Endothelial cell of umbilical vein (primary cell): Measurements from ENCODE around the gene GLYATL1. TPM values are rescaled to one million over a fixed set of nuclear protein-coding genes. Genes with fewer than 3 reads are reported as not detected.

Experiments
- BruUV-seq: library from RNA; stranded (reverse); fragments of 400-500 nt; replicated peaks from 2 replicates; lab custom pipeline; 2021; lab: Mats Ljungman, UMichigan
- CTCF ChIA-PET: fragments of 300-600, 350-600 bp; sonication (Branson Sonifier 250); formaldehyde crosslinking; loops from one replicate; lab custom pipeline; 2021; ENCODE audit warnings: antibody characterized with exemption, inconsistent platforms; lab: Charles Lee
- POLR2A ChIA-PET: fragments of 300-600, 350-600 bp; sonication (Branson Sonifier 250); formaldehyde crosslinking; loops from one replicate; lab custom pipeline; 2021; ENCODE audit warnings: antibody characterized with exemption, inconsistent platforms; lab: Charles Lee
- DNase-seq: peaks from one replicate; pipeline ENCODE4 v3.0.0-alpha.2; 2011; ENCODE audit warnings: low read depth, low spot score
- FAIRE-seq: peaks from 2 replicates; lab custom pipeline; 2011; peaks lifted over from hg19 to GRCh38; lab: Jason Lieb, UNC
- H2AFZ ChIP-seq: 2 replicates; pipeline ENCODE4 v1.6.0; 2012; ENCODE audit warnings: low read depth, low read length, control low read depth, inconsistent platforms
- H3K27ac ChIP-seq: 2 replicates; pipeline ENCODE4 v1.5.1; 2011; ENCODE audit warnings: low read depth, mild to moderate bottlenecking, control low read depth, low read length, moderate library complexity; ENCODE audit not compliant: insufficient read depth
- H3K27me3 ChIP-seq, 2 experiments: 2 replicates each; pipeline versions ENCODE4 v1.6.0 to v1.6.1; 2011; ENCODE audit warnings: low read length in 2 of 2, mixed read lengths in 1 of 2; ENCODE audit not compliant: control insufficient read depth in 2 of 2, insufficient read depth in 2 of 2
- H3K36me3 ChIP-seq, 2 experiments: 2 replicates in 1 of 2; 3 replicates in 1 of 2; pipeline ENCODE4 v1.5.1; 2011; ENCODE audit warnings: low read length in 2 of 2, mild to moderate bottlenecking in 1 of 2, moderate library complexity in 1 of 2; ENCODE audit not compliant: control insufficient read depth in 2 of 2, insufficient read depth in 2 of 2; ENCODE audit errors: extremely low read depth in 1 of 2
- H3K4me1 ChIP-seq: 3 replicates; pipeline ENCODE4 v1.5.1; 2011; ENCODE audit warnings: mild to moderate bottlenecking, low read length; ENCODE audit not compliant: control insufficient read depth, insufficient read depth; ENCODE audit errors: extremely low read depth
- H3K4me2 ChIP-seq: 2 replicates; pipeline ENCODE4 v1.6.1; 2011; ENCODE audit warnings: low read length, control low read depth, mixed read lengths; ENCODE audit not compliant: insufficient read depth
- H3K4me3 ChIP-seq, 3 experiments: fragments of 200-600 bp in 1 of 3; sonication (generic), shearing (Covaris generic) in 1 of 3; replicated peaks in 1 of 3; 2 replicates each; pipeline ENCODE4 v1.5.1; 2011 to 2016; ENCODE audit warnings: control low read depth in 3 of 3, low read length in 3 of 3, mild to moderate bottlenecking in 2 of 3, inconsistent platforms in 1 of 3, low read depth in 1 of 3, moderate library complexity in 1 of 3; ENCODE audit not compliant: insufficient read depth in 1 of 3
- H3K79me2 ChIP-seq: 2 replicates; pipeline ENCODE4 v1.6.0; 2012; ENCODE audit warnings: low read length, inconsistent platforms; ENCODE audit not compliant: control insufficient read depth, insufficient read depth
- H3K9ac ChIP-seq: replicated peaks from 2 replicates; pipeline ENCODE3; 2011; ENCODE audit warnings: low read length, control low read depth; ENCODE audit not compliant: insufficient read depth; ENCODE audit errors: extremely low read depth
- H3K9me1 ChIP-seq: replicated peaks from 3 replicates; pipeline ENCODE4 v1.6.0; 2011; ENCODE audit warnings: mild to moderate bottlenecking, low read length; ENCODE audit not compliant: control insufficient read depth, insufficient read depth; ENCODE audit errors: extremely low read depth
- H3K9me3 ChIP-seq: replicated peaks from 2 replicates; pipeline ENCODE4 v1.5.1; 2012; ENCODE audit warnings: low read length, inconsistent platforms; ENCODE audit not compliant: control insufficient read depth, insufficient read depth
- H4K20me1 ChIP-seq: replicated peaks from 2 replicates; pipeline ENCODE3; 2011; ENCODE audit warnings: mild to moderate bottlenecking, low read length; ENCODE audit not compliant: control insufficient read depth, insufficient read depth; ENCODE audit errors: extremely low read depth
- CTCF ChIP-seq, 2 donors: IDR thresholded peaks; 1 replicate in 1 of 2; 2 replicates in 1 of 2; pipeline ENCODE4 v1.5.1; 2011; ENCODE audit warnings: low read length in 2 of 2, mild to moderate bottlenecking in 2 of 2, moderate library complexity in 2 of 2, control low read depth in 1 of 2, inconsistent platforms in 1 of 2, low read depth in 1 of 2; ENCODE audit not compliant: insufficient read depth in 1 of 2; ENCODE audit errors: extremely low read depth in 1 of 2
- EZH2 ChIP-seq: IDR thresholded peaks from 2 replicates; pipeline ENCODE4 v1.6.1; 2012; ENCODE audit warnings: borderline replicate concordance, low read depth, mild to moderate bottlenecking, moderate library complexity, low read length, inconsistent platforms; ENCODE audit not compliant: severe bottlenecking
- FOS ChIP-seq: IDR thresholded peaks from 2 replicates; pipeline ENCODE4 v1.6.1; 2011; ENCODE audit warnings: mild to moderate bottlenecking, low read length, moderate library complexity, borderline replicate concordance; ENCODE audit not compliant: insufficient read depth
- GATA2 ChIP-seq: IDR thresholded peaks from 2 replicates; pipeline ENCODE4 v1.7.0; 2011; ENCODE audit warnings: low read depth, mild to moderate bottlenecking, moderate library complexity, mixed read lengths, low read length; ENCODE audit not compliant: insufficient read length, insufficient read depth
- JUN ChIP-seq: IDR thresholded peaks from 2 replicates; pipeline ENCODE4 v1.6.1; 2011; ENCODE audit warnings: borderline replicate concordance, low read depth; ENCODE audit not compliant: insufficient read length, insufficient read depth
- MAX ChIP-seq: IDR thresholded peaks from 2 replicates; pipeline ENCODE4 v1.6.1; 2011; ENCODE audit not compliant: insufficient read depth, insufficient read length
- MYC ChIP-seq: IDR thresholded peaks from one replicate; pipeline ENCODE4 v1.6.1; 2011; ENCODE audit warnings: mild to moderate bottlenecking, low read depth, low read length
- POLR2A ChIP-seq: IDR thresholded peaks from 2 replicates; pipeline ENCODE4 v1.6.1; 2012; ENCODE audit warnings: low read depth, mild to moderate bottlenecking, control low read depth, low read length
- POLR2AphosphoS5 ChIP-seq: IDR thresholded peaks from 2 replicates; pipeline ENCODE4 v1.6.1; 2012; ENCODE audit warnings: low read depth, mild to moderate bottlenecking, control low read depth, low read length, moderate library complexity; ENCODE audit not compliant: insufficient read depth
- dilution Hi-C: fragments of 300-500 bp; cut with MboI; formaldehyde crosslinking; loops from one replicate; pipeline ENCODE4 v1.15.0; 2019; ENCODE audit warnings: low sequenced_read_pairs; ENCODE audit not compliant: extremely low pct_ligation_motif_present
- intact Hi-C: fragments of 100-400 bp; cut with micrococcal nuclease; formaldehyde crosslinking; loops from one replicate; pipeline ENCODE4 v1.10.0; 2022
- polyA plus RNA-seq, 4 experiments: library from polyadenylated mRNA; depleted of rRNA in 3 of 4; stranded (reverse) in 3 of 4; unstranded in 1 of 4; fragments of >200 nt; gene quantifications; 2 replicates each; pipeline versions ENCODE4 v1.2.1 to v1.2.3, GENCODE V29; 2011 to 2012; ENCODE audit warnings: missing spikeins in 1 of 4
- total RNA-seq: library from RNA; stranded (reverse); gene quantifications from 2 replicates; pipeline ENCODE4 v1.2.3, GENCODE V29; 2021

The GLYATL1 gene
- total and polyA plus RNA-seq, 2 donors (not counting 3 experiments of a cell fraction or from before 2014, with no cell fraction given): not detected

GRCh38 chr11:58938398-58938797 is 890 bp upstream of the GLYATL1 start:
- H2AFZ ChIP-seq: no peak overlapping the region
- FAIRE-seq (no peak), DNase-seq (no peak)
- ChIA-PET CTCF (no interaction called here), POLR2A (no interaction called here)
- H4K20me1 ChIP-seq: no peaks in the 10 kb centered on the region
- no peak overlapping the region for H3K4me3 ChIP-seq
- dilution Hi-C loops (no loop called here), intact Hi-C loops (no loop called here)
- no TSS peak for BruUV-seq
- H3K36me3 ChIP-seq: no peaks in the 10 kb centered on the region
- no peaks in the 10 kb centered on the region for H3K4me1 ChIP-seq
- H3K4me2 ChIP-seq: no peak overlapping the region
- no peaks in the 10 kb centered on the region for H3K9me3 ChIP-seq
- no peaks in the 10 kb centered on the region for H3K9me1 ChIP-seq
- H3K27ac ChIP-seq: no peak overlapping the region
- no peak overlapping the region for H3K9ac ChIP-seq
- no peak for TF ChIP-seq MYC
- no peak for TF ChIP-seq JUN
- no peak for TF ChIP-seq POLR2AphosphoS5
- no peak for TF ChIP-seq FOS
- TF ChIP-seq GATA2: no peak
- TF ChIP-seq MAX: no peak
- TF ChIP-seq EZH2: no peak
- no peak for TF ChIP-seq CTCF (IDR thresholded peaks at IDR 0.05; ENCODE audit: extremely low read depth in 1 of 2, insufficient read depth in 1 of 2, low read depth in 1 of 2, low read length in 2 of 2)
- no peak for TF ChIP-seq POLR2A
- H3K27me3 ChIP-seq: no peaks in the 10 kb centered on the region
- H3K79me2 ChIP-seq: no peaks in the 10 kb centered on the region
